H9 (cell line): ENCODE results near the gene DPH1. TPM values are rescaled to one million over a fixed set of nuclear protein-coding genes. Genes with fewer than 3 reads are reported as not detected.

ENCODE experiments used
- DNase-seq: peaks from one replicate; pipeline ENCODE4 v3.0.0-alpha.2; 2017
- H2AFZ ChIP-seq: one replicate; pipeline ENCODE4 v1.6.1; 2013; ENCODE audit warnings: mild to moderate bottlenecking, low read length, control low read depth, moderate library complexity
- H2AK5ac ChIP-seq: 2 replicates; pipeline ENCODE4 v1.6.1; 2013; ENCODE audit warnings: low read length, control low read depth, mixed read lengths; ENCODE audit not compliant: insufficient read length
- H2BK120ac ChIP-seq: one replicate; pipeline ENCODE4 v1.6.1; 2013; ENCODE audit warnings: low read depth, mild to moderate bottlenecking, low read length, control low read depth, inconsistent platforms; ENCODE audit not compliant: poor library complexity, severe bottlenecking
- H2BK12ac ChIP-seq: 2 replicates; pipeline ENCODE4 v1.6.1; 2013; ENCODE audit warnings: low read length, control low read depth, mixed read lengths, low read depth; ENCODE audit not compliant: insufficient read length
- H2BK15ac ChIP-seq: 2 replicates; pipeline ENCODE4 v1.6.1; 2013; ENCODE audit warnings: low read depth, low read length, control low read depth
- H2BK20ac ChIP-seq: one replicate; pipeline ENCODE4 v1.6.1; 2013; ENCODE audit warnings: low read depth, mild to moderate bottlenecking, low read length, control low read depth, inconsistent platforms; ENCODE audit not compliant: poor library complexity, severe bottlenecking
- H2BK5ac ChIP-seq: 2 replicates; pipeline ENCODE4 v1.6.1; 2013; ENCODE audit warnings: low read length, control low read depth, mixed read lengths; ENCODE audit not compliant: insufficient read length
- H3K14ac ChIP-seq: 2 replicates; pipeline ENCODE4 v1.6.1; 2013; ENCODE audit warnings: low read length, control low read depth; ENCODE audit not compliant: insufficient read depth
- H3K18ac ChIP-seq: 2 replicates; pipeline ENCODE4 v1.6.1; 2013; ENCODE audit warnings: low read depth, mild to moderate bottlenecking, mixed read lengths, low read length, control low read depth; ENCODE audit not compliant: insufficient read length
- H3K23ac ChIP-seq: 2 replicates; pipeline ENCODE4 v1.6.1; 2013; ENCODE audit warnings: low read length, control low read depth, mixed read lengths, low read depth; ENCODE audit not compliant: insufficient read length
- H3K23me2 ChIP-seq: 2 replicates; pipeline ENCODE4 v1.6.1; 2013; ENCODE audit warnings: low read depth, mild to moderate bottlenecking, mixed read lengths, low read length, control low read depth; ENCODE audit not compliant: insufficient read length, poor library complexity, severe bottlenecking
- H3K27ac ChIP-seq: 2 replicates; pipeline ENCODE4 v1.5.1; 2013; ENCODE audit warnings: low read length, control low read depth, mixed read lengths, low read depth; ENCODE audit not compliant: insufficient read length
- H3K27me3 ChIP-seq: 2 replicates; pipeline ENCODE4 v1.6.1; 2013; ENCODE audit warnings: low read length, control low read depth, inconsistent platforms; ENCODE audit not compliant: insufficient read depth
- H3K4ac ChIP-seq: 2 replicates; pipeline ENCODE4 v1.6.1; 2013; ENCODE audit warnings: low read depth, mild to moderate bottlenecking, control low read depth, inconsistent platforms, low read length, moderate library complexity
- H3K4me1 ChIP-seq: 2 replicates; pipeline ENCODE4 v1.6.1; 2013; ENCODE audit warnings: low read length, control low read depth, inconsistent platforms; ENCODE audit not compliant: insufficient read depth
- H3K4me2 ChIP-seq: 2 replicates; pipeline ENCODE4 v1.6.1; 2013; ENCODE audit warnings: low read length, control low read depth, mixed read lengths; ENCODE audit not compliant: insufficient read length, insufficient read depth
- H3K56ac ChIP-seq: 2 replicates; pipeline ENCODE4 v1.6.1; 2013; ENCODE audit warnings: low read depth, mild to moderate bottlenecking, mixed read lengths, low read length, control low read depth; ENCODE audit not compliant: insufficient read length
- H3K79me1 ChIP-seq: 2 replicates; pipeline ENCODE4 v1.6.1; 2013; ENCODE audit warnings: low read depth, mild to moderate bottlenecking, moderate library complexity, low read length, control low read depth, inconsistent platforms; ENCODE audit not compliant: insufficient read depth, poor library complexity, severe bottlenecking
- H3K79me2 ChIP-seq: 2 replicates; pipeline ENCODE4 v1.6.1; 2013; ENCODE audit warnings: low read length, control low read depth, inconsistent platforms; ENCODE audit not compliant: insufficient read depth
- H3K9ac ChIP-seq: 2 replicates; pipeline ENCODE4 v1.6.1; 2013; ENCODE audit warnings: low read length, control low read depth, mixed read lengths; ENCODE audit not compliant: insufficient read length; ENCODE audit errors: extremely low read depth
- H3K9me3 ChIP-seq: one replicate; pipeline ENCODE4 v1.6.1; 2013; ENCODE audit warnings: low read depth, low read length, inconsistent platforms; ENCODE audit not compliant: control insufficient read depth
- H3T11ph ChIP-seq: one replicate; pipeline ENCODE4 v1.6.1; 2013; ENCODE audit warnings: mild to moderate bottlenecking, low read length, control low read depth, inconsistent platforms
- H4K20me1 ChIP-seq: one replicate; pipeline ENCODE4 v1.6.1; 2013; ENCODE audit not compliant: control insufficient read depth, insufficient read length, insufficient read depth
- H4K5ac ChIP-seq: 2 replicates; pipeline ENCODE4 v1.6.1; 2013; ENCODE audit warnings: low read depth, mild to moderate bottlenecking, mixed read lengths, low read length, control low read depth; ENCODE audit not compliant: insufficient read length
- H4K8ac ChIP-seq: replicated peaks from 2 replicates; pipeline ENCODE4 v1.6.1; 2013; ENCODE audit warnings: low read length, control low read depth, mixed read lengths, low read depth; ENCODE audit not compliant: insufficient read length
- H4K91ac ChIP-seq: 2 replicates; pipeline ENCODE4 v1.6.1; 2013; ENCODE audit warnings: low read depth, mild to moderate bottlenecking, moderate library complexity, mixed read lengths, low read length, control low read depth; ENCODE audit not compliant: insufficient read length
- H3K27ac Mint-ChIP-seq, 3 experiments: 2 replicates in 2 of 3; 3 replicates in 1 of 3; pipeline ENCODE4 v1.8.0; 2020 to 2021; ENCODE audit warnings: mixed read lengths in 3 of 3, mild to moderate bottlenecking in 1 of 3, moderate library complexity in 1 of 3
- H3K27me3 Mint-ChIP-seq: 2 replicates; pipeline ENCODE4 v1.8.0; 2021; ENCODE audit warnings: low read depth, mild to moderate bottlenecking, moderate library complexity, mixed read lengths
- H3K36me3 Mint-ChIP-seq, 3 experiments: 2 replicates in 2 of 3; 3 replicates in 1 of 3; pipeline ENCODE4 v1.8.0; 2020 to 2021; ENCODE audit warnings: low read depth in 3 of 3, mixed read lengths in 3 of 3; ENCODE audit not compliant: insufficient read depth in 1 of 3
- H3K4me1 Mint-ChIP-seq, 2 experiments: 2 replicates each; pipeline ENCODE4 v1.8.0; 2020; ENCODE audit warnings: mixed read lengths in 2 of 2
- H3K4me3 Mint-ChIP-seq, 2 experiments: 2 replicates in 1 of 2; 3 replicates in 1 of 2; pipeline ENCODE4 v1.8.0; 2020 to 2021; ENCODE audit warnings: mild to moderate bottlenecking in 2 of 2, mixed read lengths in 2 of 2, moderate library complexity in 1 of 2
- H3K9me3 Mint-ChIP-seq, 2 experiments: 2 replicates in 1 of 2; 3 replicates in 1 of 2; pipeline ENCODE4 v1.8.0; 2020; ENCODE audit warnings: mild to moderate bottlenecking in 2 of 2, mixed read lengths in 2 of 2, moderate library complexity in 1 of 2
- CTCF ChIP-seq: fragments of 200-600 bp; sonication (generic); conservative IDR thresholded peaks from 3 replicates; pipeline ENCODE4 v1.8.0; 2021; ENCODE audit warnings: antibody characterized with exemption, mild to moderate bottlenecking
- WGBS: extraction: QIAGEN DNeasy Blood & Tissue Kit; methylation state at CpG from one replicate; pipeline ENCODE4 v1.1.7; 2013; ENCODE audit warnings: missing lambda C conversion rate, low lambda C conversion rate, mixed read lengths; ENCODE audit not compliant: insufficient read length; ENCODE audit errors: extremely low coverage; 5-methylcytosine and 5-hydroxymethylcytosine counted together
- total RNA-seq: library from RNA; stranded (reverse); gene quantifications from 2 replicates; pipeline ENCODE4 v1.2.1, GENCODE V29; 2021

Gene DPH1
- total RNA-seq, 1 experiment from 2014 or later: 27.5 TPM

DNA sequence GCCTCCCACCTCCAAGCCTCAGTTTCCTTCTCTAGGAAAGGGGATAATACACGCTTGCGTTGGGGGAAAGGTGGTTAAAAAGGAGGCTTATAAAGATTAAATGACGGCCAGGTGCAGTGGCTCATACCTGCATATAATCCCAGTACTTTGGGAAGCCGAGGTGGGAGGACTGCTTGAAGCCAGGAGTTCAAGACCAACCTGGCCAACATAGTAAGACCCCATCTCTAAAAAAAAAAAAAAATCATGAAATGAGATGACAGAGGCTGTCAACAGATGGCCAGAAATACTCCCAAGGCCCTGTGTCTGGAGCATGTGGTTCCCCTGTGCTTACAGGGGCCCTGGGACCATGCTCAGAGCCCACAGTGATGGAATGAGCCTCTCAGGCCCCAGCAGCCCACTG, 35.2 kb upstream of the DPH1 start:
- Histone ChIP-seq H3K27me3 (peaks cover 7% of the 10 kb centered on the region; the same call in 1 of the 2 replicates), H2BK120ac (no peak overlapping the region), H3K27ac (no peak overlapping the region), H2BK12ac (no peak overlapping the region), H3T11ph (no peak overlapping the region), H2BK15ac (no peak overlapping the region), H3K4me2 (no peak overlapping the region), H4K20me1 (no peaks in the 10 kb centered on the region), H3K9ac (no peak overlapping the region), H3K23me2 (no peaks in the 10 kb centered on the region), H3K23ac (no peak overlapping the region), H2BK20ac (no peak overlapping the region), H2BK5ac (no peak overlapping the region), H4K91ac (no peak overlapping the region), H3K18ac (no peak overlapping the region), H2AK5ac (no peak overlapping the region), H4K8ac (no peak overlapping the region), H3K4me1 (no peaks in the 10 kb centered on the region; the same call in 1 of the 2 replicates), H3K79me1 (no peaks in the 10 kb centered on the region), H3K79me2 (no peaks in the 10 kb centered on the region), H3K9me3 (no peaks in the 10 kb centered on the region), H3K14ac (no peak overlapping the region), H3K56ac (no peak overlapping the region), H4K5ac (no peak overlapping the region), H2AFZ (no peak overlapping the region), H3K4ac (no peak overlapping the region)
- TF ChIP-seq CTCF: no peak
- Mint-ChIP-seq H3K27me3 (peaks cover 72% of the 10 kb centered on the region), H3K4me3 (no peak overlapping the region), H3K9me3 (no peaks in the 10 kb centered on the region; a peak in 1 of 5 replicates), H3K36me3 (no peaks in the 10 kb centered on the region), H3K27ac (no peak overlapping the region), H3K4me1 (peaks cover 23 to 35% of the 10 kb centered on the region in 2 experiments)
- WGBS: no CpG with 5 or more reads among the region's 4 CpGs
- no peak for DNase-seq
